K562 (cell line): ENCODE results near the gene ARHGAP26. TPM values are rescaled to one million over a fixed set of nuclear protein-coding genes. Genes with fewer than 3 reads are reported as not detected.

Experiments
- ATAC-seq: fragments of 200-7000 bp; cut with Tn5 transposase; 3 replicates; pipeline ENCODE4 v1.9.1; 2020; ENCODE audit warnings: moderate library complexity
- BruUV-seq: library from RNA; stranded (reverse); fragments of 400-500 nt; replicated peaks from 2 replicates; lab custom pipeline; 2021; lab: Mats Ljungman, UMichigan
- CTCF ChIA-PET: fragments of 300-600 bp; formaldehyde crosslinking; extraction: SDS; loops from one replicate; lab custom pipeline; 2021; ENCODE audit warnings: low intra/inter-chr PET ratio; lab: Yijun Ruan, JAX
- POLR2A ChIA-PET: fragments of 300-600, 350-650 bp; sonication (Branson Sonifier 250); formaldehyde crosslinking; extraction: SDS; loops from one replicate; lab custom pipeline; 2021; ENCODE audit warnings: antibody characterized with exemption, inconsistent platforms; lab: Yijun Ruan, JAX
- DNase-seq, 4 experiments: peaks; one replicate each; pipeline versions ENCODE4 v3.0.0 to v3.0.0-alpha.2; 2011 to 2018; ENCODE audit warnings: low spot score in 3 of 4, mixed read lengths in 3 of 4; ENCODE audit errors: extremely low read depth in 1 of 4
- FAIRE-seq: peaks from 2 replicates; lab custom pipeline; 2011; peaks lifted over from hg19 to GRCh38; lab: Jason Lieb, UNC
- H2AFZ ChIP-seq: 2 replicates; pipeline ENCODE4 v1.6.0; 2011; ENCODE audit warnings: low read depth, low read length, control low read depth, inconsistent platforms
- H3K27ac ChIP-seq: fragments of 200-600 bp; 3 replicates; pipeline ENCODE4 v1.8.0; 2011; ENCODE audit warnings: low read depth, mild to moderate bottlenecking, control low read depth, inconsistent platforms, low read length, moderate library complexity, mixed read lengths; ENCODE audit errors: extremely low read depth
- H3K27me3 ChIP-seq, 2 experiments: fragments of 300-600 bp in 1 of 2; 2 replicates in 1 of 2; 3 replicates in 1 of 2; pipeline versions ENCODE4 v1.6.0 to v1.8.0; 2011; ENCODE audit warnings: inconsistent platforms in 2 of 2, low read length in 2 of 2, mild to moderate bottlenecking in 1 of 2, mixed read lengths in 1 of 2, moderate library complexity in 1 of 2; ENCODE audit not compliant: control insufficient read depth in 2 of 2, insufficient read depth in 2 of 2
- H3K36me3 ChIP-seq: fragments of 300-600 bp; 3 replicates; pipeline ENCODE4 v1.8.0; 2011; ENCODE audit warnings: mild to moderate bottlenecking, low read length, inconsistent platforms; ENCODE audit not compliant: control insufficient read depth, insufficient read depth
- H3K4me1 ChIP-seq, 2 experiments: fragments of 200-600 bp in 1 of 2; replicated peaks in 1 of 2; 2 replicates in 1 of 2; 3 replicates in 1 of 2; pipeline versions ENCODE4 v1.5.1 to v1.8.0; 2011; ENCODE audit warnings: inconsistent platforms in 2 of 2, low read length in 2 of 2, mild to moderate bottlenecking in 1 of 2, mixed read lengths in 1 of 2, moderate library complexity in 1 of 2; ENCODE audit not compliant: control insufficient read depth in 2 of 2, insufficient read depth in 2 of 2
- H3K4me2 ChIP-seq: 2 replicates; pipeline ENCODE4 v1.6.1; 2011; ENCODE audit warnings: low read length, control low read depth, inconsistent platforms, mixed read lengths; ENCODE audit not compliant: insufficient read depth
- H3K4me3 ChIP-seq: fragments of 200-600 bp; sonication (generic), shearing (Covaris generic); 2 replicates; pipeline ENCODE4 v1.5.1; 2016; ENCODE audit warnings: control low read depth, inconsistent platforms
- H3K79me2 ChIP-seq: fragments of 200-600 bp; 3 replicates; pipeline ENCODE4 v1.8.0; 2011; ENCODE audit warnings: low read length, inconsistent platforms; ENCODE audit not compliant: control insufficient read depth, insufficient read depth
- H3K9ac ChIP-seq, 2 experiments: 2 replicates each; pipeline versions ENCODE4 v1.6.0 to v1.6.1; 2011; ENCODE audit warnings: low read depth in 2 of 2, low read length in 2 of 2, control low read depth in 1 of 2, inconsistent platforms in 1 of 2, mild to moderate bottlenecking in 1 of 2, mixed read lengths in 1 of 2; ENCODE audit not compliant: insufficient read depth in 1 of 2
- H3K9me1 ChIP-seq: one replicate; pipeline ENCODE4 v1.6.0; 2011; ENCODE audit warnings: inconsistent platforms, mild to moderate bottlenecking, low read length, moderate library complexity; ENCODE audit not compliant: control insufficient read depth, insufficient read depth
- H3K9me3 ChIP-seq: replicated peaks from 2 replicates; pipeline ENCODE4 v1.5.1; 2011; ENCODE audit warnings: low read depth, low read length, inconsistent platforms; ENCODE audit not compliant: control insufficient read depth, insufficient read depth
- H4K20me1 ChIP-seq: replicated peaks from 2 replicates; pipeline ENCODE4 v1.6.1; 2011; ENCODE audit warnings: low read length, inconsistent platforms, mixed read lengths; ENCODE audit not compliant: control insufficient read depth, insufficient read depth
- BCOR ChIP-seq: fragments of 450-650 bp; IDR thresholded peaks from 2 replicates; pipeline ENCODE4 v1.6.1; 2016
- ESRRB ChIP-seq: fragments of 250-450 bp; sonication (Bioruptor Pico); IDR thresholded peaks from 2 replicates; pipeline ENCODE4 v1.5.0; 2020; ENCODE audit warnings: mild to moderate bottlenecking, moderate library complexity, borderline replicate concordance
- ETS1 ChIP-seq: conservative IDR thresholded peaks from 2 replicates; pipeline ENCODE4 v1.6.1; 2011; ENCODE audit warnings: low read depth, mild to moderate bottlenecking, low read length; ENCODE audit not compliant: control insufficient read depth
- FOS ChIP-seq: IDR thresholded peaks from 3 replicates; pipeline ENCODE4 v1.6.1; 2011; ENCODE audit not compliant: insufficient read length; ENCODE audit errors: extremely low read depth
- FOXJ3 ChIP-seq: sonication (generic); formaldehyde crosslinking; IDR thresholded peaks from 2 replicates; pipeline ENCODE4 v1.4.0; 2020; ENCODE audit warnings: mild to moderate bottlenecking, missing genetic modification reagents
- GATAD2A ChIP-seq: fragments of 450-650 bp; IDR thresholded peaks from 2 replicates; pipeline ENCODE4 v1.6.1; 2017
- HINFP ChIP-seq: fragments of 450-650 bp; conservative IDR thresholded peaks from 2 replicates; pipeline ENCODE4 v1.6.1; 2016; ENCODE audit warnings: missing genetic modification characterization, low read depth, mild to moderate bottlenecking, control low read depth, missing compliant biosample characterization
- MLX ChIP-seq, 2 experiments: fragments of 450-650 bp in 1 of 2; sonication (generic) in 1 of 2; formaldehyde crosslinking; conservative IDR thresholded peaks; 2 replicates each; pipeline versions ENCODE4 v1.4.0 to v1.8.1; 2020 to 2022; ENCODE audit warnings: mild to moderate bottlenecking in 1 of 2, missing genetic modification reagents in 1 of 2
- PCBP1 ChIP-seq: fragments of 200-400 bp; formaldehyde crosslinking; IDR thresholded peaks from 2 replicates; pipeline ENCODE4 v1.6.1; 2018; ENCODE audit warnings: mild to moderate bottlenecking, low read depth, low read length; ENCODE audit not compliant: poor library complexity, severe bottlenecking
- POLR2A ChIP-seq: fragments of 450-650 bp; conservative IDR thresholded peaks from 2 replicates; pipeline ENCODE4 v1.6.1; 2016
- RHOXF2B ChIP-seq: fragments of 250-450 bp; sonication (Bioruptor Pico); conservative IDR thresholded peaks from 2 replicates; pipeline ENCODE4 v1.5.1; 2021
- SIRT6 ChIP-seq: IDR thresholded peaks from one replicate; pipeline ENCODE4 v1.6.1; 2012; ENCODE audit warnings: low read depth, mild to moderate bottlenecking, control low read depth, inconsistent platforms, low read length, moderate library complexity
- TRIM24 ChIP-seq, 2 experiments: fragments of 450-650 bp; IDR thresholded peaks; 2 replicates each; pipeline ENCODE4 v1.6.1; 2016
- YBX1 ChIP-seq: fragments of 450-650 bp; IDR thresholded peaks from 2 replicates; pipeline ENCODE4 v1.7.1; 2016; ENCODE audit warnings: mild to moderate bottlenecking
- ZBTB1 ChIP-seq: sonication (generic); formaldehyde crosslinking; IDR thresholded peaks from 2 replicates; pipeline ENCODE4 v1.8.1; 2023; ENCODE audit warnings: missing genetic modification reagents, low read depth, mild to moderate bottlenecking, borderline replicate concordance
- ZNF324 ChIP-seq: fragments of 250-450 bp; sonication (Bioruptor Pico); IDR thresholded peaks from 2 replicates; pipeline ENCODE4 v1.4.0; 2020; ENCODE audit warnings: mild to moderate bottlenecking
- ZNF639 ChIP-seq, 2 experiments: fragments of 200-800 bp in 1 of 2; sonication (Bioruptor generic) in 1 of 2; sonication (generic) in 1 of 2; formaldehyde crosslinking in 1 of 2; IDR thresholded peaks in 1 of 2; conservative IDR thresholded peaks in 1 of 2; 2 replicates each; pipeline versions ENCODE4 v1.5.0 to v1.6.1; 2016 to 2020; ENCODE audit warnings: missing compliant biosample characterization in 1 of 2, missing genetic modification characterization in 1 of 2, missing genetic modification reagents in 1 of 2
- ZNF668 ChIP-seq: fragments of 250-450 bp; sonication (Bioruptor Pico); IDR thresholded peaks from 2 replicates; pipeline ENCODE4 v1.8.0; 2022; ENCODE audit warnings: mild to moderate bottlenecking, inconsistent platforms
- ZNF76 ChIP-seq: fragments of 250-450 bp; sonication (Bioruptor Pico); IDR thresholded peaks from 2 replicates; pipeline ENCODE4 v1.4.0; 2020; ENCODE audit warnings: mild to moderate bottlenecking, moderate library complexity, borderline replicate concordance
- ZNF764 ChIP-seq: fragments of 250-450 bp; sonication (Bioruptor Pico); IDR thresholded peaks from 2 replicates; pipeline ENCODE4 v1.4.0; 2020; ENCODE audit warnings: low read depth, mild to moderate bottlenecking, moderate library complexity
- WGBS: fragments of 100-300 bp; shearing (Covaris generic); methylation state at CpG from one replicate; pipeline ENCODE4 v1.1.6; 2016; ENCODE audit warnings: low coverage, mixed read lengths; ENCODE audit not compliant: insufficient coverage; ENCODE audit errors: missing lambda C conversion rate; 5-methylcytosine and 5-hydroxymethylcytosine counted together
- in situ Hi-C: fragments of 300-500 bp; cut with MboI; formaldehyde crosslinking; loops from 4 replicates; pipeline ENCODE4 v1.15.0; 2018; ENCODE audit warnings: inconsistent platforms, mixed read lengths
- intact Hi-C: fragments of 100-400 bp; cut with micrococcal nuclease; formaldehyde crosslinking; loops from 2 replicates; pipeline ENCODE4 v1.14.2; 2022
- polyA plus RNA-seq, 8 experiments: library from polyadenylated mRNA; depleted of rRNA in 4 of 8; stranded (reverse) in 5 of 8; unstranded in 3 of 8; fragments of >200 nt; fragmentation: Nextera tagmentation in 2 of 8; fragmentation: Illumina TruSeq in 1 of 8; extraction: Ambion mirVana in 2 of 8; extraction: Trizol in 1 of 8; gene quantifications; 2 replicates each; pipeline versions ENCODE4 v1.2.1 to v1.2.3, GENCODE V29; 2011 to 2014; ENCODE audit warnings: inconsistent platforms in 1 of 8, missing spikeins in 1 of 8
- total RNA-seq, 7 experiments: library from RNA; depleted of rRNA in 6 of 7; stranded (reverse); fragments of >200 nt in 6 of 7; fragmentation: Illumina TruSeq in 2 of 7; extraction: Trizol in 2 of 7; gene quantifications; 2 replicates each; pipeline versions ENCODE4 v1.2.1 to v1.2.3, GENCODE V29; 2011 to 2021; ENCODE audit warnings: low replicate concordance in 1 of 7

ARHGAP26 gene
- total and polyA plus RNA-seq, 9 of the 15 experiments (the other 6 are each of a cell fraction or from before 2014, with no cell fraction given): 0.13 to 1.1 (median 0.55) TPM

- Histone ChIP-seq H3K9ac (no peak overlapping the region), H3K27ac (no peak overlapping the region), H3K9me1 (no peaks in the 10 kb centered on the region), H3K4me2 (no peak overlapping the region), H3K9me3 (no peaks in the 10 kb centered on the region; the same call in 1 of the 2 replicates), H3K36me3 (no peaks in the 10 kb centered on the region), H3K79me2 (no peaks in the 10 kb centered on the region), H3K4me1 (peaks cover 3 to 14% of the 10 kb centered on the region in 2 experiments; a peak in 3 of 5 replicates), H2AFZ (no peak overlapping the region), H3K27me3 (no peaks in the 10 kb centered on the region), H3K4me3 (no peak overlapping the region), H4K20me1 (no peaks in the 10 kb centered on the region)
- ChIA-PET CTCF (no interaction called here), POLR2A (interaction anchor here (0.6 kb wide), 1 partner anchor 284 kb away, joined by 3 read pairs; no protein-coding TSS in a partner anchor)
- intact Hi-C loops (no loop called here), in situ Hi-C loops (no loop called here)
- WGBS: 80% methylated on average over 1 of the region's 1 CpG
- DNase-seq (no peak), FAIRE-seq (no peak), ATAC-seq (no peak)
- TF ChIP-seq TRIM24 (IDR thresholded peaks at IDR 0.05): no peak
- TF ChIP-seq GATAD2A: no peak
- TF ChIP-seq ZNF76 (CRISPR knock-in tag): no peak
- no peak for TF ChIP-seq POLR2A
- no peak for TF ChIP-seq ZNF668 (CRISPR knock-in tag)
- TF ChIP-seq ESRRB (CRISPR knock-in tag): no peak
- TF ChIP-seq ZBTB1 (CRISPR knock-in tag): no peak
- TF ChIP-seq RHOXF2B (CRISPR knock-in tag): no peak
- TF ChIP-seq SIRT6: no peak
- no peak for TF ChIP-seq PCBP1
- no peak for TF ChIP-seq YBX1
- TF ChIP-seq BCOR: no peak
- no peak for TF ChIP-seq ZNF639 (CRISPR knock-in tag; conservative IDR thresholded peaks at IDR 0.05 in 1 of 2, IDR thresholded peaks at IDR 0.05 in 1 of 2)
- no peak for TF ChIP-seq MLX (CRISPR knock-in tag; conservative IDR thresholded peaks at IDR 0.05)
- TF ChIP-seq HINFP (tag): no peak
- no peak for TF ChIP-seq ZNF324 (CRISPR knock-in tag)
- no peak for TF ChIP-seq FOS
- TF ChIP-seq ETS1: no peak
- TF ChIP-seq FOXJ3 (CRISPR knock-in tag): no peak
- no peak for TF ChIP-seq ZNF764 (CRISPR knock-in tag)
- BruUV-seq: no TSS peak
These were observed 429.0 kb downstream of the ARHGAP26 start for GRCh38 chr5:143199161-143199560.
